HepG2 (cell line): Measurements from ENCODE around the gene SF3A2. TPM values are rescaled to one million over a fixed set of nuclear protein-coding genes. Genes with fewer than 3 reads are reported as not detected.

Experiments
- ATAC-seq: fragments of 200-7000 bp; cut with Tn5 transposase; 3 replicates; pipeline ENCODE4 v1.9.1; 2020; ENCODE audit warnings: mild to moderate bottlenecking, moderate library complexity
- BruUV-seq: library from RNA; stranded (reverse); fragments of 400-500 nt; replicated peaks from 2 replicates; lab custom pipeline; 2021; lab: Mats Ljungman, UMichigan
- CTCF ChIA-PET: fragments of 300-600 bp; formaldehyde crosslinking; extraction: SDS; loops from one replicate; lab custom pipeline; 2021; ENCODE audit warnings: low total read pairs, inconsistent platforms, low intra/inter-chr PET ratio; lab: Yijun Ruan, JAX
- POLR2A ChIA-PET: fragments of 350-600 bp; sonication (Branson Sonifier 250); formaldehyde crosslinking; loops from one replicate; lab custom pipeline; 2020; ENCODE audit warnings: antibody characterized with exemption, inconsistent platforms; lab: Yijun Ruan, JAX
- DNase-seq: peaks from one replicate; pipeline ENCODE4 v3.0.0-alpha.2; 2015; ENCODE audit warnings: low spot score
- FAIRE-seq: peaks from 3 replicates; lab custom pipeline; 2011; peaks lifted over from hg19 to GRCh38; lab: Jason Lieb, UNC
- H2AFZ ChIP-seq: one replicate; pipeline ENCODE4 v1.6.1; 2011; ENCODE audit warnings: low read length, inconsistent platforms
- H3K27ac ChIP-seq: fragments of 300-600 bp; 3 replicates; pipeline ENCODE4 v1.8.0; 2011; ENCODE audit warnings: mixed run types, mild to moderate bottlenecking, mixed read lengths, low read length, inconsistent platforms; ENCODE audit not compliant: insufficient read depth; ENCODE audit errors: extremely low read length
- H3K27me3 ChIP-seq, 2 experiments: fragments of 200-600 bp in 1 of 2; 2 replicates in 1 of 2; 3 replicates in 1 of 2; pipeline versions ENCODE4 v1.6.0 to v1.8.0; 2011; ENCODE audit warnings: low read length in 2 of 2, mild to moderate bottlenecking in 2 of 2, moderate library complexity in 2 of 2, inconsistent platforms in 1 of 2; ENCODE audit not compliant: insufficient read depth in 2 of 2, control insufficient read depth in 1 of 2
- H3K36me3 ChIP-seq, 2 experiments: fragments of 200-600 bp in 1 of 2; replicated peaks in 1 of 2; 2 replicates in 1 of 2; 3 replicates in 1 of 2; pipeline versions ENCODE4 v1.5.1 to v1.8.0; 2011; ENCODE audit warnings: low read length in 2 of 2, inconsistent platforms in 1 of 2; ENCODE audit not compliant: insufficient read depth in 2 of 2, control insufficient read depth in 1 of 2
- H3K4me1 ChIP-seq: 2 replicates; pipeline ENCODE4 v1.5.1; 2012; ENCODE audit warnings: low read length, inconsistent platforms; ENCODE audit not compliant: insufficient read depth
- H3K4me2 ChIP-seq: 2 replicates; pipeline ENCODE4 v1.6.0; 2011; ENCODE audit warnings: low read depth, low read length, inconsistent platforms
- H3K4me3 ChIP-seq, 3 experiments: fragments of 200-600 bp in 1 of 3; sonication (generic), shearing (Covaris generic) in 1 of 3; replicated peaks in 1 of 3; 2 replicates each; pipeline ENCODE4 v1.5.1; 2011 to 2016; ENCODE audit warnings: low read length in 3 of 3, inconsistent platforms in 2 of 3, low read depth in 2 of 3, mild to moderate bottlenecking in 2 of 3, control low read depth in 1 of 3, mixed read lengths in 1 of 3; ENCODE audit not compliant: insufficient read depth in 1 of 3
- H3K79me2 ChIP-seq: one replicate; pipeline ENCODE4 v1.6.1; 2011; ENCODE audit warnings: low read length, inconsistent platforms; ENCODE audit not compliant: insufficient read depth
- H3K9ac ChIP-seq: 2 replicates; pipeline ENCODE4 v1.6.0; 2011; ENCODE audit warnings: mild to moderate bottlenecking, low read depth, low read length, inconsistent platforms; ENCODE audit not compliant: insufficient read depth
- H3K9me3 ChIP-seq: 2 replicates; pipeline ENCODE4 v1.5.1; 2012; ENCODE audit warnings: mild to moderate bottlenecking, low read length
- H4K20me1 ChIP-seq: 2 replicates; pipeline ENCODE4 v1.6.0; 2011; ENCODE audit warnings: inconsistent platforms, mild to moderate bottlenecking, low read length, moderate library complexity; ENCODE audit not compliant: insufficient read depth
- CHD4 ChIP-seq: fragments of 200-600 bp; sonication (generic); IDR thresholded peaks from 2 replicates; pipeline ENCODE4 v1.7.0; 2017; ENCODE audit warnings: mild to moderate bottlenecking, low read length, borderline replicate concordance
- DRAP1 ChIP-seq: IDR thresholded peaks from 2 replicates; pipeline ENCODE4 v1.6.1; 2016; ENCODE audit warnings: missing genetic modification reagents, missing compliant biosample characterization
- ELF4 ChIP-seq: sonication (generic); formaldehyde crosslinking; IDR thresholded peaks from 2 replicates; pipeline ENCODE4 v1.5.0; 2020; ENCODE audit warnings: missing genetic modification reagents, mild to moderate bottlenecking, moderate library complexity, borderline replicate concordance
- FOSL1 ChIP-seq: sonication (generic); formaldehyde crosslinking; IDR thresholded peaks from 2 replicates; pipeline ENCODE4 v1.9.0; 2021; ENCODE audit warnings: missing genetic modification reagents, borderline replicate concordance
- GPN1 ChIP-seq: sonication (generic); formaldehyde crosslinking; IDR thresholded peaks from 2 replicates; pipeline ENCODE4 v1.5.1; 2020; ENCODE audit warnings: missing genetic modification reagents, borderline replicate concordance
- HNRNPK ChIP-seq: fragments of 200-400 bp; formaldehyde crosslinking; IDR thresholded peaks from 2 replicates; pipeline ENCODE4 v1.6.1; 2018; ENCODE audit warnings: low read length, low read depth, moderate library complexity, mild to moderate bottlenecking; ENCODE audit not compliant: poor library complexity, severe bottlenecking
- KLF13 ChIP-seq: sonication (generic); formaldehyde crosslinking; IDR thresholded peaks from 2 replicates; pipeline ENCODE4 v1.4.0; 2020; ENCODE audit warnings: mild to moderate bottlenecking, missing genetic modification reagents
- RFX1 ChIP-seq: fragments of 450-650 bp; IDR thresholded peaks from 2 replicates; pipeline ENCODE4 v1.6.1; 2017
- TBP ChIP-seq: sonication (generic); formaldehyde crosslinking; IDR thresholded peaks from 2 replicates; pipeline ENCODE4 v1.5.0; 2020; ENCODE audit warnings: missing genetic modification reagents
- ZFP62 ChIP-seq: sonication (generic); formaldehyde crosslinking; IDR thresholded peaks from 2 replicates; pipeline ENCODE4 v1.4.0; 2020; ENCODE audit warnings: missing genetic modification reagents
- ZNF256 ChIP-seq: sonication (generic); formaldehyde crosslinking; conservative IDR thresholded peaks from 2 replicates; pipeline ENCODE4 v1.4.0; 2020; ENCODE audit warnings: missing genetic modification reagents
- ZNF318 ChIP-seq: sonication (generic); formaldehyde crosslinking; IDR thresholded peaks from 2 replicates; pipeline ENCODE4 v1.4.0; 2020; ENCODE audit warnings: mild to moderate bottlenecking, missing genetic modification reagents
- ZNF547 ChIP-seq: sonication (generic); formaldehyde crosslinking; IDR thresholded peaks from 2 replicates; pipeline ENCODE4 v1.5.1; 2020; ENCODE audit warnings: mild to moderate bottlenecking, missing genetic modification reagents
- ZNF709 ChIP-seq: sonication (generic); formaldehyde crosslinking; IDR thresholded peaks from 2 replicates; pipeline ENCODE4 v1.5.0; 2020; ENCODE audit warnings: mild to moderate bottlenecking, missing genetic modification reagents
- ZNF788 ChIP-seq: sonication (generic); formaldehyde crosslinking; IDR thresholded peaks from 2 replicates; pipeline ENCODE4 v1.5.0; 2020; ENCODE audit warnings: mild to moderate bottlenecking, missing genetic modification reagents, borderline replicate concordance
- WGBS: methylation state at CpG from one replicate; pipeline ENCODE4 v1.1.6; 2017; ENCODE audit warnings: low lambda C conversion rate; 5-methylcytosine and 5-hydroxymethylcytosine counted together
- in situ Hi-C: cut with HindIII; loops from 2 replicates; pipeline ENCODE4 v1.10.0; 2017; ENCODE audit warnings: low pct_unique_long_range_greater_than_20kb; ENCODE audit not compliant: extremely low pct_ligation_motif_present
- intact Hi-C: fragments of 100-400 bp; cut with micrococcal nuclease; formaldehyde crosslinking; loops from one replicate; pipeline ENCODE4 v1.10.0; 2022; ENCODE audit not compliant: unreplicated experiment
- polyA plus RNA-seq, 8 experiments: library from polyadenylated mRNA; depleted of rRNA in 3 of 8; stranded (reverse) in 7 of 8; unstranded in 1 of 8; fragments of >200 nt; fragmentation: Illumina TruSeq in 4 of 8; extraction: Trizol in 4 of 8; gene quantifications; 2 replicates each; pipeline versions ENCODE4 v1.2.1 to v1.2.3, GENCODE V29; 2011 to 2016; ENCODE audit warnings: low read depth in 4 of 8, missing spikeins in 1 of 8, mixed read lengths in 1 of 8; ENCODE audit not compliant: insufficient read depth in 1 of 8
- total RNA-seq, 5 experiments: library from RNA; depleted of rRNA; stranded (reverse); fragments of >200 nt; fragmentation: Illumina TruSeq; extraction: Trizol; gene quantifications; 2 replicates each; pipeline ENCODE4 v1.2.3, GENCODE V29; 2016; ENCODE audit warnings: low read depth in 1 of 5

Gene SF3A2
- total and polyA plus RNA-seq, 2 of the 13 experiments (the other 11 are each of a cell fraction or from before 2014, with no cell fraction given) = 8.6 to 8.8 TPM

GRCh38 chr19:2273356-2274184, 36.9 kb downstream of the SF3A2 start:
- no peaks in the 10 kb centered on the region for H3K9me3 ChIP-seq
- POLR2A ChIA-PET = interaction anchor here (1.3 to 1.7 kb wide), 3 partner anchors 10 to 122 kb away, joined by 3 to 7 read pairs (median 4); partner anchors contain the start of gene AP3D1
- intact Hi-C loops (loop anchor here (5.0 kb wide), 1 partner anchor 36 kb away; the partner anchor contains the start of genes PLEKHJ1 and SF3A2), in situ Hi-C loops (no loop called here)
- H4K20me1 ChIP-seq = peaks cover 58% of the 10 kb centered on the region
- no peak overlapping the region for H3K9ac ChIP-seq
- 8% methylated on average over 34 of the region's 45 CpGs for whole genome bisulfite sequencing
- DNase-seq = peak; percentile 64
- peaks cover 4 to 17% of the 10 kb centered on the region in 2 experiments; a peak in 4 of 5 replicates for H3K36me3 ChIP-seq
- CTCF ChIA-PET = interaction anchor here (1.1 to 1.7 kb wide), 4 partner anchors 19 to 118 kb away, joined by 3 to 17 read pairs (median 8); partner anchors contain the start of genes PLEKHJ1 and SF3A2
- peak overlapping the region; percentile 63 for H3K4me2 ChIP-seq
- peaks cover 36% of the 10 kb centered on the region for H3K4me1 ChIP-seq
- H3K79me2 ChIP-seq = peaks cover 36% of the 10 kb centered on the region
- peak overlapping the region in 2 of 3 experiments; percentile 35 to 56; a peak in 3 of 6 replicates for H3K4me3 ChIP-seq
- ATAC-seq = peak; percentile 55
- no peak for FAIRE-seq
- no peaks in the 10 kb centered on the region; a peak in 1 of 5 replicates for H3K27me3 ChIP-seq
- H2AFZ ChIP-seq = no peak overlapping the region
- no TSS peak for BruUV-seq
- peak overlapping the region; percentile 31 for H3K27ac ChIP-seq
- TF ChIP-seq KLF13 = peak; percentile 60; the same call in 1 of the 2 replicates
- TF ChIP-seq ZNF318 (CRISPR knock-in tag) = peak; percentile 99
- TF ChIP-seq ZNF788 = peak; percentile 58; the same call in 1 of the 2 replicates
- no peak for TF ChIP-seq GPN1 (CRISPR knock-in tag)
- no peak for TF ChIP-seq RFX1
- TF ChIP-seq TBP (CRISPR knock-in tag) = no peak
- TF ChIP-seq ZNF256 (CRISPR knock-in tag) = no peak
- peak; percentile 25; the same call in 1 of the 2 replicates for TF ChIP-seq ELF4
- no peak for TF ChIP-seq FOSL1 (CRISPR knock-in tag)
- TF ChIP-seq HNRNPK = peak; percentile 29
- TF ChIP-seq ZNF709 (CRISPR knock-in tag) = 0 out of 2 replicates have a peak, but pooled peaks have one; percentile 29
- TF ChIP-seq ZNF547 (CRISPR knock-in tag) = peak; percentile 39; the same call in 1 of the 2 replicates
- no peak for TF ChIP-seq DRAP1 (CRISPR knock-in tag)
- TF ChIP-seq ZFP62 (CRISPR knock-in tag) = no peak
- no peak for TF ChIP-seq CHD4
